Vagina (tissue), 2 donors: ENCODE data around the gene SYNPR. TPM values are rescaled to one million over a fixed set of nuclear protein-coding genes. Genes with fewer than 3 reads are reported as not detected.

ENCODE experiments used
- DNase-seq, 2 donors: peaks; one replicate each; pipeline ENCODE4 v3.0.0-alpha.2; 2017; ENCODE audit errors: extremely low spot score in 2 of 2
- H3K27ac ChIP-seq: fragments of 200-600 bp; sonication (generic); one replicate; pipeline ENCODE4 v1.5.1; 2019
- H3K27me3 ChIP-seq: fragments of 200-600 bp; sonication (generic); one replicate; pipeline ENCODE4 v1.5.1; 2019
- H3K36me3 ChIP-seq, 2 donors: fragments of 200-600 bp; sonication (generic); one replicate each; pipeline ENCODE4 v1.5.1; 2017 to 2019
- H3K4me1 ChIP-seq: fragments of 200-600 bp; sonication (generic); one replicate; pipeline ENCODE4 v1.5.1; 2019
- H3K4me3 ChIP-seq, 2 donors: fragments of 200-600 bp; sonication (generic); 1 replicate in 1 of 2; 2 replicates in 1 of 2; pipeline ENCODE4 v1.5.1; 2016 to 2019
- H3K9me3 ChIP-seq: fragments of 200-600 bp; sonication (generic); one replicate; pipeline ENCODE4 v1.5.1; 2019
- POLR2A ChIP-seq, 2 donors: fragments of 450-650 bp; IDR thresholded peaks; one replicate each; pipeline ENCODE4 v1.6.1; 2017; ENCODE audit warnings: antibody characterized with exemption in 2 of 2, mild to moderate bottlenecking in 2 of 2, moderate library complexity in 2 of 2
- POLR2AphosphoS5 ChIP-seq, 2 donors: sonication (generic); formaldehyde crosslinking; IDR thresholded peaks; one replicate each; pipeline ENCODE4 v1.9.0; 2017; ENCODE audit warnings: antibody characterized with exemption in 2 of 2, mild to moderate bottlenecking in 2 of 2, low read depth in 1 of 2; ENCODE audit not compliant: insufficient read depth in 1 of 2
- intact Hi-C: fragments of 100-400 bp; cut with DNase I; formaldehyde crosslinking; loops from one replicate; pipeline ENCODE4 v1.15.1; 2023
- total RNA-seq: library from RNA; depleted of rRNA; stranded (reverse); fragments of >200 nt; gene quantifications from one replicate; pipeline ENCODE4 v1.2.3, GENCODE V29; 2016
- TF ChIP-seq, protein P1 (sequence below), 3 experiments: fragments of 450-650 bp in 2 of 3; fragments of 200-600 bp in 1 of 3; sonication (generic) in 1 of 3; IDR thresholded peaks; one replicate each; pipeline ENCODE4 v1.5.1; 2017 to 2019; ENCODE audit warnings: antibody characterized with exemption in 3 of 3, mild to moderate bottlenecking in 2 of 3, moderate library complexity in 2 of 3

SYNPR gene
- total RNA-seq, 1 donor from 2014 or later: not detected

GRCh38 chr3:63578858-63579257 lies 300.8 kb downstream of the SYNPR start:
- Histone ChIP-seq H3K4me1 (no peaks in the 10 kb centered on the region), H3K27ac (no peak overlapping the region), H3K4me3 (no peak overlapping the region), H3K27me3 (no peaks in the 10 kb centered on the region), H3K9me3 (no peaks in the 10 kb centered on the region), H3K36me3 (no peaks in the 10 kb centered on the region)
- no peak for TF ChIP-seq POLR2AphosphoS5 (IDR thresholded peaks at IDR 0.05; ENCODE audit: insufficient read depth in 1 of 2, low read depth in 1 of 2)
- TF ChIP-seq, protein P1, sequence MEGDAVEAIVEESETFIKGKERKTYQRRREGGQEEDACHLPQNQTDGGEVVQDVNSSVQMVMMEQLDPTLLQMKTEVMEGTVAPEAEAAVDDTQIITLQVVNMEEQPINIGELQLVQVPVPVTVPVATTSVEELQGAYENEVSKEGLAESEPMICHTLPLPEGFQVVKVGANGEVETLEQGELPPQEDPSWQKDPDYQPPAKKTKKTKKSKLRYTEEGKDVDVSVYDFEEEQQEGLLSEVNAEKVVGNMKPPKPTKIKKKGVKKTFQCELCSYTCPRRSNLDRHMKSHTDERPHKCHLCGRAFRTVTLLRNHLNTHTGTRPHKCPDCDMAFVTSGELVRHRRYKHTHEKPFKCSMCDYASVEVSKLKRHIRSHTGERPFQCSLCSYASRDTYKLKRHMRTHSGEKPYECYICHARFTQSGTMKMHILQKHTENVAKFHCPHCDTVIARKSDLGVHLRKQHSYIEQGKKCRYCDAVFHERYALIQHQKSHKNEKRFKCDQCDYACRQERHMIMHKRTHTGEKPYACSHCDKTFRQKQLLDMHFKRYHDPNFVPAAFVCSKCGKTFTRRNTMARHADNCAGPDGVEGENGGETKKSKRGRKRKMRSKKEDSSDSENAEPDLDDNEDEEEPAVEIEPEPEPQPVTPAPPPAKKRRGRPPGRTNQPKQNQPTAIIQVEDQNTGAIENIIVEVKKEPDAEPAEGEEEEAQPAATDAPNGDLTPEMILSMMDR (IDR thresholded peaks at IDR 0.05): no peak
- no peak for TF ChIP-seq POLR2A (IDR thresholded peaks at IDR 0.05)
- intact Hi-C loops: no loop called here
- no peak for DNase-seq

DNA sequence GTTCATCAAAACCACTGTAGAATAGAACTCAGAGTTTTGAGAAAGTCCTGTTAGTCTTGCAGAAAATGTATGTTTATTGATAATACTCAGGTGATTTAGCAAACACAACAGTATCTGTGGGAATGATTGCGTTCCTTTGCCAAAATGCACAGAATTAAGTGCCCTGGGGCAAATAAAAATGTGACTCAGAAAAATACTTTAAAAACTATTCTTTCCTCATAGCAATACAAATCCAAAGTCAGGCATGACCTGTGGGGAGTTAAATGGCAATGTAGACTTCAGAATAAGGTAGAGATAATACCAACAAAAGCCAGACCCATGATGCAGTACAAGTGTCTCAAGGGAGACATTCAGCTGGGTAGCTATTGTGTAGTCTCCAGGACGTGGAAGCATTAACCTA lies 302.0 kb downstream of the SYNPR start:
- no peak overlapping the region for H3K27ac ChIP-seq
- no peaks in the 10 kb centered on the region for H3K9me3 ChIP-seq
- H3K4me3 ChIP-seq: no peak overlapping the region
- H3K36me3 ChIP-seq: no peaks in the 10 kb centered on the region
- no peaks in the 10 kb centered on the region for H3K27me3 ChIP-seq
- intact Hi-C loops: no loop called here
- no peaks in the 10 kb centered on the region for H3K4me1 ChIP-seq
- TF ChIP-seq, protein P1 (IDR thresholded peaks at IDR 0.05): no peak
- no peak for DNase-seq

GRCh38 chr3:63582943-63583500 lies 304.9 kb downstream of the SYNPR start:
- no peak for DNase-seq
- no peaks in the 10 kb centered on the region for H3K4me1 ChIP-seq
- no peak overlapping the region for H3K4me3 ChIP-seq
- TF ChIP-seq, protein P1 (IDR thresholded peaks at IDR 0.05): no peak
- TF ChIP-seq POLR2A (IDR thresholded peaks at IDR 0.05): no peak
- no peaks in the 10 kb centered on the region for H3K36me3 ChIP-seq
- intact Hi-C loops: no loop called here
- no peak overlapping the region for H3K27ac ChIP-seq
- no peaks in the 10 kb centered on the region for H3K27me3 ChIP-seq
- H3K9me3 ChIP-seq: no peaks in the 10 kb centered on the region

DNA sequence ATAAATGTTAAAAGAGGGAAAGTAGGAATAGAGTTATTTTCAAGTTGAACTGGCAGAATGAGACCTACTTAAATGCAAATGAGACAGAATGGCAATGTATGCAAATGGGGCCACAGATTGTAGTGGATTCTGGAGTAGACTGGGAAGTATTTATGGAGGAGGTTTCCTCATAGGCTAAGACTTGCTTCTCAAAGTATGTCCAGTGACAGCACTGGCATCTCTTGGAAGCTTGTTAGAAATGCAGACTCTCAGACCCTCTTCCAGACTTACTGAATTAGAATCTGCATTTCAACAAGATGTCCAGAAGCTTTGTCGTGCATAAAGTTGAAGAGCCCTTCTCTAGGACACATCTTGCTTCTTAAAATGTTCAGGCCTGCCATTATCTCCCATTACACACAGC lies 306.6 kb downstream of the SYNPR start:
- no peak for DNase-seq
- Histone ChIP-seq H3K27ac (no peak overlapping the region), H3K36me3 (no peaks in the 10 kb centered on the region), H3K4me1 (no peaks in the 10 kb centered on the region), H3K9me3 (no peaks in the 10 kb centered on the region), H3K27me3 (no peaks in the 10 kb centered on the region), H3K4me3 (no peak overlapping the region)
- intact Hi-C loops: no loop called here
- no peak for TF ChIP-seq POLR2AphosphoS5 (IDR thresholded peaks at IDR 0.05; ENCODE audit: insufficient read depth in 1 of 2, low read depth in 1 of 2)
- no peak for TF ChIP-seq POLR2A (IDR thresholded peaks at IDR 0.05)
- TF ChIP-seq, protein P1 (IDR thresholded peaks at IDR 0.05): no peak

DNA sequence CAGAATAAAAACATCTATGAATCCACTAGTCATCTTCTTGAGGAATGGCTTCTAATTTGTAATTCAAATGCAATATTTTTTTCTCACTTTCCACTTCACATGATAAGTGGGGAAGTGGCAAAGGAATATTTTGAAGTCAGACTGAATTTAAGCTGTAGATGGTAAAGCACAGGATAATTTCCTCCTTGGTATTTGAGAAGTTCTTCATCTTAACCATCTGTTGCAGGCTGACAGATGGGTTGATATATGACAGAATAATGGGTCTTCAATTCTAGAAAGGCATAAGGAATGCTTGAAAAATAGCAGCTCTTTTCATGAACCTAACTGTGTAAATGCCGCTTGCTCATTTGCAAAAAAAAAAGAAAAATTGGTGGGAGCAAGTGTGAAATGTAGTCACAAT lies 307.8 kb downstream of the SYNPR start:
- H3K27ac ChIP-seq: no peak overlapping the region
- intact Hi-C loops: no loop called here
- DNase-seq: no peak
- no peak overlapping the region for H3K4me3 ChIP-seq
- no peaks in the 10 kb centered on the region for H3K36me3 ChIP-seq
- H3K4me1 ChIP-seq: no peaks in the 10 kb centered on the region
- H3K9me3 ChIP-seq: no peaks in the 10 kb centered on the region
- TF ChIP-seq POLR2A (IDR thresholded peaks at IDR 0.05) (no peak), POLR2AphosphoS5 (IDR thresholded peaks at IDR 0.05; ENCODE audit: insufficient read depth in 1 of 2, low read depth in 1 of 2) (no peak)
- TF ChIP-seq, protein P1 (IDR thresholded peaks at IDR 0.05): no peak
- H3K27me3 ChIP-seq: no peaks in the 10 kb centered on the region
